HL-60 (cell line): ENCODE data around the gene AOPEP.

Experiments
- CTCF ChIP-seq: IDR thresholded peaks from one replicate; pipeline ENCODE4 v1.5.1; 2011; ENCODE audit warnings: low read length, control low read depth, inconsistent platforms; ENCODE audit not compliant: insufficient read depth
- GABPA ChIP-seq: IDR thresholded peaks from 2 replicates; pipeline ENCODE4 v1.6.1; 2012; ENCODE audit warnings: low read depth
- POLR2AphosphoS5 ChIP-seq: IDR thresholded peaks from 2 replicates; pipeline ENCODE4 v1.6.1; 2012; ENCODE audit warnings: low read depth
- REST ChIP-seq: IDR thresholded peaks from 2 replicates; pipeline ENCODE4 v1.6.1; 2012; ENCODE audit warnings: low read depth; ENCODE audit not compliant: insufficient replicate concordance
- SPI1 ChIP-seq: IDR thresholded peaks from 2 replicates; pipeline ENCODE4 v1.6.1; 2012; ENCODE audit warnings: low read depth, mild to moderate bottlenecking, borderline replicate concordance

- TF ChIP-seq CTCF (no peak), POLR2AphosphoS5 (no peak), GABPA (no peak), SPI1 (no peak), REST (no peak)
These were observed 36.2 kb upstream of the AOPEP start for GRCh38 chr9:94690344-94690743.
